HepG2 (cell line): Measurements from ENCODE around the gene SYNGR4. TPM values are rescaled to one million over a fixed set of nuclear protein-coding genes. Genes with fewer than 3 reads are reported as not detected.
A peak's percentile ranks its signal among the peaks of the same experiment; 100 is the strongest.

Source experiments
- ATAC-seq: fragments of 200-7000 bp; cut with Tn5 transposase; 3 replicates; pipeline ENCODE4 v1.9.1; 2020; ENCODE audit warnings: mild to moderate bottlenecking, moderate library complexity
- BruUV-seq: library from RNA; stranded (reverse); fragments of 400-500 nt; replicated peaks from 2 replicates; lab custom pipeline; 2021; lab: Mats Ljungman, UMichigan
- CTCF ChIA-PET: fragments of 300-600 bp; formaldehyde crosslinking; extraction: SDS; loops from one replicate; lab custom pipeline; 2021; ENCODE audit warnings: low total read pairs, inconsistent platforms, low intra/inter-chr PET ratio; lab: Yijun Ruan, JAX
- POLR2A ChIA-PET: fragments of 350-600 bp; sonication (Branson Sonifier 250); formaldehyde crosslinking; loops from one replicate; lab custom pipeline; 2020; ENCODE audit warnings: antibody characterized with exemption, inconsistent platforms; lab: Yijun Ruan, JAX
- DNase-seq: peaks from one replicate; pipeline ENCODE4 v3.0.0-alpha.2; 2015; ENCODE audit warnings: low spot score
- FAIRE-seq: peaks from 3 replicates; lab custom pipeline; 2011; peaks lifted over from hg19 to GRCh38; lab: Jason Lieb, UNC
- H2AFZ ChIP-seq: one replicate; pipeline ENCODE4 v1.6.1; 2011; ENCODE audit warnings: low read length, inconsistent platforms
- H3K27ac ChIP-seq: fragments of 300-600 bp; 3 replicates; pipeline ENCODE4 v1.8.0; 2011; ENCODE audit warnings: mixed run types, mild to moderate bottlenecking, mixed read lengths, low read length, inconsistent platforms; ENCODE audit not compliant: insufficient read depth; ENCODE audit errors: extremely low read length
- H3K27me3 ChIP-seq, 2 experiments: fragments of 200-600 bp in 1 of 2; 2 replicates in 1 of 2; 3 replicates in 1 of 2; pipeline versions ENCODE4 v1.6.0 to v1.8.0; 2011; ENCODE audit warnings: low read length in 2 of 2, mild to moderate bottlenecking in 2 of 2, moderate library complexity in 2 of 2, inconsistent platforms in 1 of 2; ENCODE audit not compliant: insufficient read depth in 2 of 2, control insufficient read depth in 1 of 2
- H3K36me3 ChIP-seq, 2 experiments: fragments of 200-600 bp in 1 of 2; replicated peaks in 1 of 2; 2 replicates in 1 of 2; 3 replicates in 1 of 2; pipeline versions ENCODE4 v1.5.1 to v1.8.0; 2011; ENCODE audit warnings: low read length in 2 of 2, inconsistent platforms in 1 of 2; ENCODE audit not compliant: insufficient read depth in 2 of 2, control insufficient read depth in 1 of 2
- H3K4me1 ChIP-seq: 2 replicates; pipeline ENCODE4 v1.5.1; 2012; ENCODE audit warnings: low read length, inconsistent platforms; ENCODE audit not compliant: insufficient read depth
- H3K4me2 ChIP-seq: 2 replicates; pipeline ENCODE4 v1.6.0; 2011; ENCODE audit warnings: low read depth, low read length, inconsistent platforms
- H3K4me3 ChIP-seq, 3 experiments: fragments of 200-600 bp in 1 of 3; sonication (generic), shearing (Covaris generic) in 1 of 3; replicated peaks in 1 of 3; 2 replicates each; pipeline ENCODE4 v1.5.1; 2011 to 2016; ENCODE audit warnings: low read length in 3 of 3, inconsistent platforms in 2 of 3, low read depth in 2 of 3, mild to moderate bottlenecking in 2 of 3, control low read depth in 1 of 3, mixed read lengths in 1 of 3; ENCODE audit not compliant: insufficient read depth in 1 of 3
- H3K79me2 ChIP-seq: one replicate; pipeline ENCODE4 v1.6.1; 2011; ENCODE audit warnings: low read length, inconsistent platforms; ENCODE audit not compliant: insufficient read depth
- H3K9ac ChIP-seq: 2 replicates; pipeline ENCODE4 v1.6.0; 2011; ENCODE audit warnings: mild to moderate bottlenecking, low read depth, low read length, inconsistent platforms; ENCODE audit not compliant: insufficient read depth
- H3K9me3 ChIP-seq: 2 replicates; pipeline ENCODE4 v1.5.1; 2012; ENCODE audit warnings: mild to moderate bottlenecking, low read length
- H4K20me1 ChIP-seq: 2 replicates; pipeline ENCODE4 v1.6.0; 2011; ENCODE audit warnings: inconsistent platforms, mild to moderate bottlenecking, low read length, moderate library complexity; ENCODE audit not compliant: insufficient read depth
- ATF3 ChIP-seq: sonication (generic); formaldehyde crosslinking; IDR thresholded peaks from 2 replicates; pipeline ENCODE4 v1.4.0; 2020; ENCODE audit warnings: missing genetic modification reagents
- CTCF ChIP-seq: sonication (generic); formaldehyde crosslinking; IDR thresholded peaks from 2 replicates; pipeline ENCODE4 v1.5.0; 2020; ENCODE audit warnings: mild to moderate bottlenecking, missing genetic modification reagents, moderate library complexity
- HNF4G ChIP-seq, 2 experiments: sonication (generic) in 1 of 2; formaldehyde crosslinking in 1 of 2; IDR thresholded peaks; 2 replicates each; pipeline versions ENCODE4 v1.4.0 to v1.6.1; 2011 to 2020; ENCODE audit warnings: borderline replicate concordance in 2 of 2, low read depth in 2 of 2, mild to moderate bottlenecking in 2 of 2, low read length in 1 of 2, missing genetic modification reagents in 1 of 2, moderate library complexity in 1 of 2
- HOXA5 ChIP-seq: sonication (generic); formaldehyde crosslinking; IDR thresholded peaks from 2 replicates; pipeline ENCODE4 v1.4.0; 2020; ENCODE audit warnings: missing genetic modification reagents
- ZBTB20 ChIP-seq: sonication (generic); formaldehyde crosslinking; IDR thresholded peaks from 2 replicates; pipeline ENCODE4 v1.8.1; 2023; ENCODE audit warnings: missing genetic modification reagents, low read depth, mild to moderate bottlenecking, borderline replicate concordance
- ZBTB8A ChIP-seq: sonication (generic); formaldehyde crosslinking; IDR thresholded peaks from 2 replicates; pipeline ENCODE4 v1.4.0; 2020; ENCODE audit warnings: mild to moderate bottlenecking, low read depth, missing genetic modification reagents, borderline replicate concordance
- ZNF501 ChIP-seq: sonication (generic); formaldehyde crosslinking; IDR thresholded peaks from 2 replicates; pipeline ENCODE4 v1.5.1; 2020; ENCODE audit warnings: mild to moderate bottlenecking, moderate library complexity, missing genetic modification reagents
- ZNF572 ChIP-seq: sonication (generic); formaldehyde crosslinking; IDR thresholded peaks from 2 replicates; pipeline ENCODE4 v1.5.1; 2020; ENCODE audit warnings: mild to moderate bottlenecking, missing genetic modification reagents
- ZNF740 ChIP-seq: sonication (generic); formaldehyde crosslinking; IDR thresholded peaks from 2 replicates; pipeline ENCODE4 v1.4.0; 2020; ENCODE audit warnings: missing genetic modification reagents
- whole genome bisulfite sequencing: methylation state at CpG from one replicate; pipeline ENCODE4 v1.1.6; 2017; ENCODE audit warnings: low lambda C conversion rate; 5-methylcytosine and 5-hydroxymethylcytosine counted together
- in situ Hi-C: cut with HindIII; loops from 2 replicates; pipeline ENCODE4 v1.10.0; 2017; ENCODE audit warnings: low pct_unique_long_range_greater_than_20kb; ENCODE audit not compliant: extremely low pct_ligation_motif_present
- intact Hi-C: fragments of 100-400 bp; cut with micrococcal nuclease; formaldehyde crosslinking; loops from one replicate; pipeline ENCODE4 v1.10.0; 2022; ENCODE audit not compliant: unreplicated experiment
- polyA plus RNA-seq, 8 experiments: library from polyadenylated mRNA; depleted of rRNA in 3 of 8; stranded (reverse) in 7 of 8; unstranded in 1 of 8; fragments of >200 nt; fragmentation: Illumina TruSeq in 4 of 8; extraction: Trizol in 4 of 8; gene quantifications; 2 replicates each; pipeline versions ENCODE4 v1.2.1 to v1.2.3, GENCODE V29; 2011 to 2016; ENCODE audit warnings: low read depth in 4 of 8, missing spikeins in 1 of 8, mixed read lengths in 1 of 8; ENCODE audit not compliant: insufficient read depth in 1 of 8
- total RNA-seq, 5 experiments: library from RNA; depleted of rRNA; stranded (reverse); fragments of >200 nt; fragmentation: Illumina TruSeq; extraction: Trizol; gene quantifications; 2 replicates each; pipeline ENCODE4 v1.2.3, GENCODE V29; 2016; ENCODE audit warnings: low read depth in 1 of 5

The SYNGR4 gene
- total and polyA plus RNA-seq, 2 of the 13 experiments (the other 11 are each of a cell fraction or from before 2014, with no cell fraction given), result not detected

- peak within 1 kb of the TSS; percentile 83 for H3K27ac ChIP-seq
- H3K9ac ChIP-seq, result peak within 1 kb of the TSS; percentile 99
- 2% methylated on average over 20 of the region's 42 CpGs for WGBS
- H2AFZ ChIP-seq, result no peak within 1 kb of the TSS
- TSS peak; percentile 79 for BruUV-seq
- H3K4me3 ChIP-seq, result peak within 1 kb of the TSS; percentile 93 to 99 (median 99)
- H3K4me2 ChIP-seq, result peak within 1 kb of the TSS; percentile 84
- H3K36me3 ChIP-seq, result peaks cover 5 to 29% of the 10 kb centered on the region in 2 experiments
- DNase-seq (peak; percentile 42), ATAC-seq (peak; percentile 67), FAIRE-seq (peak; percentile 68)
- ChIA-PET POLR2A (interaction anchor here (0.7 to 3.0 kb wide), 14 partner anchors 9 to 1380 kb away, joined by 3 to 44 read pairs (median 6); partner anchors contain the start of genes EMP3, GRWD1, SYNGR4 and TMEM143), CTCF (interaction anchor here (0.8 to 1.4 kb wide), 2 partner anchors 40 to 71 kb away, joined by 3 to 9 read pairs; no protein-coding TSS in a partner anchor)
- H4K20me1 ChIP-seq, result peaks cover 4% of the 10 kb centered on the region; the same call in 1 of the 2 replicates
- intact Hi-C loops (loop anchor here (5.0 kb wide), 2 partner anchors 39 to 69 kb away; a partner anchor contains a TSS), in situ Hi-C loops (loop anchor here (5.0 kb wide), 2 partner anchors 39 to 74 kb away; no protein-coding TSS in a partner anchor)
- peaks cover 72% of the 10 kb centered on the region for H3K4me1 ChIP-seq
- peaks cover 16% of the 10 kb centered on the region for H3K79me2 ChIP-seq
- peaks cover 10 to 34% of the 10 kb centered on the region in 2 experiments; a peak in 4 of 5 replicates for H3K27me3 ChIP-seq
- H3K9me3 ChIP-seq, result no peaks in the 10 kb centered on the region
- TF ChIP-seq ZNF572, result peak; percentile 17
- TF ChIP-seq HNF4G (IDR thresholded peaks at IDR 0.05; ENCODE audit: borderline replicate concordance, low read depth, low read length), result no peak
- TF ChIP-seq HNF4G (CRISPR knock-in tag; IDR thresholded peaks at IDR 0.05; ENCODE audit: borderline replicate concordance, low read depth), result 0 out of 2 replicates have a peak, but pooled peaks have one; percentile 52
- 0 out of 2 replicates have a peak, but pooled peaks have one; percentile 9 for TF ChIP-seq HOXA5 (CRISPR knock-in tag)
- peak; percentile 89 for TF ChIP-seq CTCF (CRISPR knock-in tag)
- no peak for TF ChIP-seq ZBTB8A
- peak; percentile 80 for TF ChIP-seq ZNF501 (CRISPR knock-in tag)
- TF ChIP-seq ATF3 (CRISPR knock-in tag), result no peak
- TF ChIP-seq ZNF740 (CRISPR knock-in tag), result peak; percentile 79
- peak; percentile 15; the same call in 1 of the 2 replicates for TF ChIP-seq ZBTB20
Measured at GRCh38 chr19:48391100-48392005, 27.2 kb downstream of the SYNGR4 start, which contains the start of gene KDELR1. Gene KDELR1 (minus strand): TSS chr19:48391551. CDS start chr19:48391358, 193 bp downstream.
